ENCODE measurements around the gene COBL.

COBL gene

DNA sequence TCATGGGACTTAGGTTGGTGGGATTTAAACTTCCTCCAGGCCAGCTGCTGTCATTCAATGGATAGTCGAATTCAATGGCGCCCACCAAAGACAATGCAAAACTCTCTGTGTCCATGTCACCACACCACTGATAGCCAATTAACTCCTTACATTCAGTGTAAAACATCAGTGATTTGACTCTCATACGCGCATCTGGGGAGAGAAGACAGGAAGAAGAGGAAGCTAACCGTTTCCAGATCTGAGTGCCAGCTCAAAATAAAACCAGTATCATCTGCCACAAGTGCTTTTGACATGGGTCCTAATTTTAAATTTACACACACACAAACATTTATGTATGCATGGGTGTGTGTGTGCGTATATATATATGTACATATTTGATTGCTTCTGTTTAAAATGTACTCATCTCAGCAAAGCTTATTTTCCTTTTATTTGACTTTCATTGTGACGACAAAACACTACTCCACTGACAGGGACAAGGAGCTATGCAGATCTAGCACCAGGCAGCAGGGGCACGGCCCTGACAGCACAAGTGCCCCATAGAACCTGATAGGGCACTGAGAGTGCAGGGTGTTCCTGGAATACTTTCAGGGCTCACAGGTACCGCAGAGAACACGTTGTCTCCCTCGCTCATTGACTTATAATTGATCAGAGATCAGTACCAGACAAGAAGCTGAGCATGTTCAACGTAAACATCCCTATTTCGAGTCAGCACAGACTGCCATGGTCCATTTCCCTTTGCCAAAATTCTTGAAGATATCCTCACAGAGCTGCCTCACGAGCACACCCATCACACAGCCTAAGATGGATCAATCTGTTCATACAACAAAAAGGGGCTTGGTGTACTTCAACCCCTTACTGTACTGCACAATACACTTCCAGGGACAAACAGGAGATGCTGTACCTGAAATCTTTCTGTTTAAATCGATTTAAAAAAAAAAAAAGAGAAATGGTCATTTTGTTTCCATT lies 176.1 kb downstream of the COBL start:
- FAIRE-seq, result no peak

DNA sequence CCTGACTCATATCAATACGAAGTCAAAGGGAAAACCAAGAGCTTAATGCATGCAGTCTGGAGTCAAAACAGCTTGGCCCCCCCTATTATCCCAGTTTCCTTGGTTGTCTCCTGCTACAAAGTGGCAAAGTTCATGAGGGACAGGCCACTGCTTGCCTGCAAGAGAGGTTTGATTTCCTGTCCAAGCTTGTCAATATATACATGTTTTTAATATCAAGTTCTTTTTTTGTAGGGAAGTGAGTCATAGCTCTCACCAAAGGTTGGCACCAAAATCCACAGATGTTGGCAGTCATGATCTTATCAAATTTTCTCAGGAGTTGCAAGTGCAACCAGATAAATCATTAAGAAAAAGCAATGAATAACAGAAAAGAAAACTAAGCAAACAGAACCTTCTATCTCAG lies 176.8 kb downstream of the COBL start:
- FAIRE-seq, result no peak

DNA sequence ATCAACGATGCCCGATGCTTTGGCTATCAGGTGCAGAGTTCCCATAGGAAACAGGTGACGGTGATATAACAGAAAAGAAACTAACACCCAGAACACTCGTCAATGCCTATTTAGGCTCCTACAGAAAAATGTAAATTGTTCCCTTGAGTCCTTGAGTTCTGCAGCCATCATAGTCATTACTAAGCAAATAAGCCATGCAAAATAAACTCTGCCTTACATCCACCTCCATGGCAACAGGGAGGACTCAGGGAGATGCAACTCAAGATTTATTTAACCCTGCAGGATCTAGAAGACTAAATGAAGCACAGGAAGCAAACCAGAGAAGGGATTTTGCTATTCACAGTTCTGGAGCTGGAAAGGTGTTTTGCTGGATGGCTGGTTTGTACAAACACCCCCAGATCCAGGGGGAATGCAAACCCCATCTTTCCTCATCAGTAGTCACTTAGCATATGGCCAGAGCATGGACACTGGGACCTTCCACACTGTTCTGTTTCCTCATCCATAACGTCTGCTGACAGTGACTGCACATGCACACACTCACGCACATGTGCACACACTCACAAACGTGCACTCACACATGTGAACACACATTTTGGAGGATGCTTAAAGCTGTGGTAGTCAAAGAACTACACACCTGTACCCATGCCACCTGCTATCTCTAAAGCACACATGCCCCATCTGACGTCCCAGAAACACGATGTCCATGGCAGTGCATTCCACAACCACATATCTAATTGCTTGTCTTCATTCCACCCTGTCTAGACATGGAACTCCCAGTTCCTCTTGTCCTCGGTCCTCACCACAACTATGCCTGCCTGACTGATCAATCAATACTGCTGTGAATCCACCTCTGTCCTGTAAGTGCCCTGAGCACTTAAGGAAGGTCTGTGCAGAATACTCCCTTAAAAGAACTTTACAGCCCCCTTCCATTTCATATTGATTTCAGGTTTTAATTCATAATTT lies 178.2 kb downstream of the COBL start:
- no peak for FAIRE-seq

DNA sequence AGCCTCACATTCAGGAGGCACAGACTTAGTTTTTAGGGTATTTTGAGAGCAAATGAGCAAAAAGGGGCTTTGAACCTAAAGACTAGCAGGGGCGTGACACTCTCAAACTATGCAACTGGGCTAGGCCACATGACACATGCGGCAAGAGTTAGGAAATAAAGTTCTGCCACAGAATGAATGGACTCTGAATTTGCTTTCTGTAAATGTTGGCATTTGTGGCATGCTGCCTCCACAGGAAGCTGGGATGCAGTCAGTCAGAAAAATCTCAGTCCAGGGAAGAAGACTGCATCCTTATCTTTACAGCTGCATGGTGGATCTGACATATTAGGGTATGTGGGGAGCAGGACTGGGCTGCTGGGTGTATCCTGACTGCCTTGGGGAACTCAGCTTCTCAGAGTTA lies 181.0 kb downstream of the COBL start:
- FAIRE-seq, result no peak

DNA sequence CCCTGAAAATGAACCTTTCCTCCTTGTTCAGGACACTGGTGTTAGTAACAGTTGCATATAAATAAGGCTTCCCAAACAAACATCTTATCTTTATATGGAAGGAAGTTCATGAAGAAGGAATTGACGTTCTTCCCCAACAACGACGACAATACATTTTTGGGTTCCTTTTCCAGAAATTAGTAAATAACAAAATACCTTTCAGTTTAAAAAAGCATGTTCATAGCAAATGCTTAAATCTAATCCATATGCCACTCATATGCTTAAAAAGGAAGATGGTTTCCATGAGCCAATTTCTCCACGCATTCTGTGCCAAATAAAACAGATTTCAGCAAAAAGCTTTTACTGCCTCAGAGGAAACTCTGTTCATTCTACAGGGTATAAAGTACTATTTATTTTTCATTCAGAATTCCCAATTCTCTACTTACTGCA lies 182.6 kb downstream of the COBL start:
- no peak for FAIRE-seq

DNA sequence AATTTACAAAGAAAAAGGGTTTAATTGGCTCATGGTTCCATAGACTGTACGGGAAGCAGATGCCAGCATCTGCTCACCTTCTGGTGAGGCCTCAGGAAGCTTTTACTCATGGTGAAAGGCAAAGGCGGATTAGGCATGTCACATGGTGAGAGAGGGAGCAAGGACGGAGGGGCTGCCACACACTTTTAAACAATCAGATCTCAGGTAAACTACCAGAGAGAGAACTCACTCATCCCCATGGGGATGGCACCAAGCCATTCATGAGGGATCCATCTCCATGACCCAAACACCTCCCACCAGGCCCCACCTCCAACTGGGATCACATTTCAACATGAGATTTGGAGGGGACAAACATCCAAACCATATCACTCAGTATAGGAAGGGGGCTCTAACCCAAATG lies 183.9 kb downstream of the COBL start:
- FAIRE-seq, result no peak

DNA sequence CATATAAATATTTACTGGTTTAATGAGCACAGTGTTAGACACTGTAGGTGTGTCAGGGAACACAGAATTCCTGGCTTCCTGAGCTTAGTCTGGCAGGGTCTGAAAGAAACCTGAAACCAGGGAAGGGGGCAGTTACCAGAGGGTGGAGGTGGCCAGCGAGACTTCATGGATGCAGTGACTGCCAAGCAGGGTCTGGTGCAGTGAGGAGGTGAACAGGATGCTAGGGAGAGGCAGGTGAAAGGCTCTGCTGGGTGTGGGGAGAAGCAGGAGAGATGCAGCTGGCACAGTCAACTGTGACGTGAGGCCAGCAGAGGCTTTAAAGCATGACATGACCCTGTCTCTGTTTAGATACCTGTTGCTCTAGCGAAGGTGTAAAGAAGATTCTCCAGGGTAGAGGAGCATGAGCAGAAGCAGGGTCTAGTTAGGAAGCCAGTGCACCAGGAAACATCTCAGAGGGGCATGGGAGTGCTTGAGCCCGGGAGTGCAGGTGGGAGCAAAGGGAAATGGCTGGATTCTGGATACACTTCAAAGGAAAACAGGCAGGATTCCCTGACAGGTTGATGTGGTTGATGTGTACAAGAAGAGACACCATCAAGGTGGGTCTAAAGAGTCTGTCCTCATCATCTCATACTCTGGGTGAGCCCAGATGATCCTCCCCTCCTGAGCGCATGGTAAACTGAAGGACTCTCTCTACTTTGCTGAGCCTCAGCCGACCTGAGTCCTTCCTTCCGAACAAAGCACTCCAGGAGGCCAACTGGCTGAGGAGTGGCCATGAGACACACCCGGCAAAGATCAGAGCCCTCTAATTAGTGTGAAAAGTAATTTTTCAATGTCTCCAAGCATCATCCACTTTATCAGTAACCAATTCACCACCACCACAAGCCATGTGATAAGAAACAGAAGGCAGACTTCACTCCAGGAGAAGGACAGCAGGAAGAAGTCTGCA lies 186.8 kb downstream of the COBL start:
- no peak for FAIRE-seq

DNA sequence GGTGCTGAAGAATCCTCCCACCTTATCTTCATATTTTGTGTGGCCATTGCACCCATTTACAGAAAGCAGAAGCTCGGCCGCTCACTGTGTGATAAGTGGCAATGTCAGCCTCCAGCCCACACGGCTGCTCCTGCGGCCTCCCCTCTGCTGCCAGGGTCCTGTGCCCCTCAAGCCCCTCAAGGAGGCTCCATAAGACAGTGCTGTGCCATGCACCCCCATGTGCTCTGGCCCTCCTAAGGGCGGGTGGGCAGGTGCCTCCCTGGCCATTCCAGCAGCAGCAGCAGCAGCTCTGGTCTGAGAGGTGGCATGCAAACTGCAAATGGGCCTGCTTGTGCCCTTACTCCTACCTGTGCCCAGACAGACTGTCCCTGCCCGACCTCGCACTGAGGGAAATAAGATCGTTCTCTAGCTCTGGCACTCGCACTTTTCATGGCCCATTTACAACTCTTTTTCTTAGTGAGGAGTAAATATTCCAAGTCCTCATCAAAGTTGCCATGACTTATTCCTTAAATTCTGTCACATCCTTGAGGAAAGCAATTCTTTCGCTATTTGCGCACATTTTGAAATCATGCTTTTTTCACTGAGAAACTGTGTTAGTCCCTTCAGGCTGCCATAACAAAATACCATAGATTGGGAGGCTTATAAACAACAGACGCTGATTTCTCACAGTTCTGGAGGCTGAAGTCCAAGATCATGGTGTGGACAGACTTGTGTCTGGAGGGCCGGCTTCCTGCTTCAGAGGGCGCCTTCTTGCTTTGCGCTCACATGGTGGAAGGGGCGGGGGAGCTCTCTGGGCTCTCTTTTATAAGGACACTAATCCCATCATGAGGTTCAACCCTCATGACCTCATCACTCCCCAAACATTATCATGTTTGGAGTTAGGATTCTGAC lies 187.8 kb downstream of the COBL start:
- no peak for FAIRE-seq

DNA sequence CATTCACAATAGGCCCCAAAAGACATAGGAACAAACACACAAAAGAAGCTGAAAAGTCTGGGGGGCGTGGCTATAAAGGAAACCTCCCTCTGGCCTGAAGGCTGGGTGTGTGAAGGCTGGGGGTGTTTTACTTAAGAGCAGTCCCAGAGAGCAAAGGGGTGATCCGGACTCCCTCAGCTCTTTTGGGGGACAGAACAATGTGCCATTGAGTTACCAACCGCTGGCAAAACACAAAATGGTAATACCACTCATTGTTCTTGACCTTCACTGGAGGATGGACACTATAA lies 189.0 kb downstream of the COBL start:
- no peak for FAIRE-seq

DNA sequence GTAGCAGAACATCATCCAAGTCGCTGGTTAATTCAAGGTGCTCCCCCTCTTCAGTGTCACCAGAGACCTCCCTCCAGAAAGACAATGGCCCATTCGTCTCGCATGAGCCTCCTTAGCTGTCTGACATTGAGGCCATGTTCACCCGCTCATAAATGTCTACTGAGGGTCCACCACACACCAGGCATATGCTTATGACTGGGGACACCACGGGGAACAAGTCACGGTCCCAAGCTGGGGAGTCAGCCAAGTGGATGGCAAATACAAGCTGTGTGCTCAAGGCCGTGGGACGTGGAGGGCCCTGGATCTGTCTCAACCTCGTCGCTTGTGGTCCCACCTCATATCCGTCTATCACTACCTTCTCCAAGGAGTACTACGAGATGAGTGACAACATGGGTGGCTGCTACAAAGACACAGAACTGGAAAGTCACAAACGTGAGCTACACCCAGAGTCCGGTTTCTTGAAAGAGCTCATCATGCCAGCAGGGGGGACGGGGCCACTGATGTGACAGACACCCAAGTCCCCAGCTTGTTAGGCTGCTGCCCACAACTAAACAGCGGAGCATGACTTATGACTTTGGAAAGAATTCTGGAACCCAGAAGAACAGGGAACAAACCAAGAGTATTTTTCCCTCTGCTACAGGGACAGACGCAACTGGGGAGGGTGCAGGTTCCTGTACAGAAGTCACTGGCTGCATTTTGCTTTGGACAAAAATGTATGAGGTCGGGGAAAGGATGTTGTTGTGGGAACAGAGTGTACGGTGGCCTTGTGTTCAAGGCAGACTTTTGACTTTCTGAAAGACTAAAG lies 189.6 kb downstream of the COBL start:
- no peak for FAIRE-seq

DNA sequence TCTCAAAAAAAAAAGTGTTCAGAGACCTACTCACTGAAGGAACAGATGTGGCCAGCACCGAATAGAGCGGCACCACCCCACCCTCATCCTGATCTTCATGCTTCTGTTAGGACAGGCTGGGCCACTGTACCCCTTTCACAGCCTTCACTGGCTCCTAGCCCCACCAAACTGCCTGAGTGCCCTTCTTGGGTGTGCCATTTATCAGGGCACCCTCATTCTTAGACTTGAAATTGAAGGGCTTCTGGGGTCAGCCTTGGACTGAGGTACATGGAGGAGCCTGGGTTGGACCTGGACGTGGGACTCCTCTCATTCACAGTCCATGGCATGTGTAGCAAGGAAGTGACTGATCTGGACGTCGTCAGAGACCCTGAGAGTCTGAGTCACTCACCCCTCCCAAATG lies 190.3 kb downstream of the COBL start:
- no peak for FAIRE-seq

DNA sequence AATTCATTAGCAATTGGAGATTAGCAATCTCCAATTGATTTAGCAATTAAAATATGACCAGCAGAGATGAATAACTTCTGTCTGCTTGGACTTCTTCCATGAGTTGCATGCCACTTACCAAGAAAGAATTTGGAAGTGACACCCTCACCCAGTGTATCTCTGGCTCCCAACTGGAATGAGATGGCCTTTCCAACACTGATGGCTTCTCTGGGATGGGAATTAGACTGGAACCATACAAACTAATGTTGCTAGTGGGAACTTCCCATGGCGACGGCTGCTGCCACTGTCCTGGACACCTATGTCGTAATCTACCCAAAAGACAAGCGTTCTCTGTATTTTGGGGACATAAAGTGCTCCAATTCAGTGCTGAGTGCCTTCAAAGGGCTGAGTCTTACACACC lies 192.3 kb downstream of the COBL start:
- FAIRE-seq, result no peak

DNA sequence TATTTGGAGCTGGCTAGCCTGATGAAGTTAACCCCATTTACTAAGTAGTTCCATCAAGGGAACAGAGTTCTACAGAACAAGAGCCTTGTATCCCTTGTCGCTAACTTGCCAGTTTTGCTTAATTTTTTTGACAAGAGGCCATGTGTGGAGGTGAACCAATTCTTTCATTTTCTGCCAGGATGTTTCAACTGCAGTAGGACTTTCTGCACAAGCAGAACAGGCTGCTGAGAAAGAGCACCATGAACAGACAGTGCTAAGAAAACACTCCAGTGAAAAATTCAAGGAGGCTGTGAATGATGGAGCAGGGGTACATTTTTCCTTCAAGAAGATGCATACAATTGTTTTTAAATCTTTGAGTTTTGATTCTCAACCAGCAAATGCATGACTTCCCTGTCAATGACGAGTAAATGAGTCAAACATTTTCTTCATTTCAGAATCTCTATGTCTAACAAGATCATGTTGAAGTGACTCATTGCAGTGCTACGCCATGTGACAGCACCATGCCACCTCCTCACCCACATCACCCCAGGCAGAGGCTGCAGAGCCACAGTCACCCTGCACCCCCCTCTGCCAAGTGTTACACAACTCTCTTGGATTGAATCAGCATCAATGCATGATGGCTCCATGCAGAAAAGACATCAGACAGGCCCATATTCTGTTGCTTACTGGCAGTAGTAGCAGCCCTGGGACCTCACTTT lies 193.1 kb downstream of the COBL start:
- no peak for FAIRE-seq

DNA sequence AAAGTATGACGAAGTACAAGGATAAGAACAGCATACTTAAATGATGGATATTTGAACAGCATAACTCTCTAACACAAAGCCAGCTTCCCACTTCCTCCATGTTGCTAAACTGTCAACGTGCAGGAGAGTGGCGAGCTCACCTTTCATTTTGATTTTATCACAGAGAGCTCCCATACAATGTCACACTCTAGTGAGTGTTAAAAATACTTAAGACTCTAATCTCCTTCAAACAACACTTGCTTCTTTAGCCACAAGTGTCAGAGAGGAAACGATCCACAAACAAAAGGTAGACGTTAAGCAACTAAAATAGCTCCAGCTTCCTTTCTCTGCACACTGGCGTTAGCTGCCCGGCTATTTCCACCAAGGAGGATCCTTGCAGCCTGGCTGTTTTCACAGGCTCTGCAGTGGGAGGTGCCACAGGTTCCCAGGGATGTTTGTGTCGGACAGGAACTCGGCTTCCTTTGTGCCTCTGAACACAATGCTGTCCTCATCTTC lies 194.6 kb downstream of the COBL start:
- no peak for FAIRE-seq

DNA sequence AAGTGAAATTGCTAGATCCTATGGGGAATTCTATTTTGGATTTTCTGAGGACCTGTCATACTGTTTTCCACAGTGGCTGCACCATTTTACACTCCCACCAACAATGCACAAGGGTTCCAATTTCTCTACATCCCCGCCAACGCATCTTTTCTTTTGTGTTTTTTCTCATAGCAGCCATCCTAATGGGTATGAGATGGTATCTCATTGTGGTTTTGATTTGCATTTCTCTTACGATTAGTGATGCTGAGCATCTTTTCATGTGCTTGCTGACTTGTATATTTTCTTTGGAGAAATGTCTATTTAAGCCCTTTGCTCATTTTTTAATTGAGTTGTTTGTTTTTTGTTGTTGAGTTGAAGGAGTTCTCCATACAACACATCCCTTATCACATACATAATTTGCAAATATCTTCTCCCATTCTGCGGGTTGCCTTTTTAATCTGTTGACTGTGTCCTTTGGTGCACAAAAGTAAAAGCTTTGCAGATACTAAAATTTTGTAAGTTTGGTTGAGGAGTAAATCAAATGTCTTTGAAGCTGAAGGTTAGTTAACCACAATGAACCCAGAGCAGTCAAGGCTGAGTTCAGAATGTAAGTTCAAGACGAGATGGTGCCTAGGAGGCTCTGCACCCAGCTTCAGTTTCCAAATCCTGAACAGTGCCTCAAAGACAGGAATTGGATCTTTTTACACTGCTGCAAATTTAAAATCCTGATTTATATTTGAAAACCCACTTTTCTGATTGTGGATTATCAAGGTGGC lies 195.4 kb downstream of the COBL start:
- no peak for FAIRE-seq

DNA sequence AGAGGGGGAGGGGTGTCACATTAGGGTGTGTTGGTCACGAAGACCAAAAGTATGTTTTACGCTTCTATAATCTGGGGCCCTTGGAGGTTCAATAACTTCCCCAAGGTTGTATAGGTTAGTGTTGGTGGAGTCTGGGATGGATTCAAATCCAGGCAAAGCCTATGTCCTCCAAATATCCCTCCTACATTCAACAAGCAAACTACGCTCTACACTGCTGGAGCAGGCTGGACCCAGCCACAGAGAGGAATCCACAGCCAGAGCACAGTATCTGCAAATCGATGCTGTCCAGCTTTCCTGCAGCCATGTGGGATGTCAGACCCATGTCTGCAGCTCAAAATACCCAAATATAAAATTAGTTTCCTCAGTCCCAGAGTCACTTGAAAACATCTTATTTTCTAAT lies 198.0 kb downstream of the COBL start:
- FAIRE-seq, result no peak

DNA sequence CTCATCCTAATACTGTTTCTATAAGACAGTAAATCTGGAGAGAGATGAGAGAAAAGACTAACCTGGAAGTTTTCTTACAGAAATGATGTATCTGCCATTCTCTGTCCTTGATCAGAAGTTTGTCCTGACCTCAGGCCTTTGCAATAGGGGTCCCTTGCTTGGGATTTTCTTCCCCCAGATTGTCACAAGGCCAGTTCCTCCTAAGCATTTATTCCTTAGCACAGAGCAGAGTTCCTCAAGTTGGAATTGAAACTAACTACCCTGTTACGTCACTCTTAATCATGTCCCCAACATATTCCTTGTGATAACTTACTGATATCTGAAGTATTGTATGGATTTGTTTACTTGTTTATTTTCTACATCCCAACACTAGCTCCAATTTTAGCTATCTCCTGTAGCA lies 202.1 kb downstream of the COBL start:
- no peak for FAIRE-seq

DNA sequence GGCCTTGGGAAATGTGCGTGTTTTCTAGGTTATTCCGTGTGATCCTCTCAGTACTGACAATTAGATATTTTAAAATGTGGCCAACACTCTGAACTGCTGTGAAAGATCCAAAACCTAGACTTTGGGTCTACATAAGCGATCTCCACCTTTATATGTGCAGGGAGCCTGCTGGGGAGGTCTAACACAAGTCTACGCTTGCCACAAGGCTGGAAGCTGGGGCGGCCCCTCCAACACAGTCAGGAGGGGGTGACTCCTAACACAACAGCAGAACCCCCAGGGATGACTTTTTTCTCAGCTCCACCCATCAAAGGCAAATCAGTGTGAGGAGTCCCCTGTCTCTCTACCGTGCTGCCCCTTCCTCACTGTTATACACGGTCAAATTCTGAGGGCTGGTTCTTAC lies 202.6 kb downstream of the COBL start:
- no peak for FAIRE-seq

DNA sequence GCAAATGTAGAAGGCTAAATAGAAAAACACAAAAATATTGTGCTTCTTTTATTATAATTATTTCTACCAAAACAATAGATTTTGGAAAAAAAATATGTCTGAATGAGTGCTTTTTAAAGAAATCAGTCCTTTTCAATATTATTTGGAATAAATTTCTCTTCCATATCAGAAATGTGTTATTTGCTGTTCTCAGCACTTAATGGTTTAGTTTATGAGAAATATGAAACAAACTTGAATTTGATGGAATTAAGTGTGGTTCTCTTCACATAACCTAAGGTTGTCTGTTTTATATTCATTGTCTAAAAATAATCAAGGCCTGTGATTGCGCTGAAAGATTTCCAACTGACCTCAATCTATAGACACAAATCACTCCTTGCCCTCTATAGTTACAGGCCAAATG lies 203.0 kb downstream of the COBL start:
- FAIRE-seq, result no peak
